ENCODE results near the gene BCL2L1. TPM values are rescaled to one million over a fixed set of nuclear protein-coding genes. Genes with fewer than 3 reads are reported as not detected.

The BCL2L1 gene
- total and polyA plus RNA-seq, 9 donors = 21.7 to 65.1 (median 40.2) TPM

- Histone ChIP-seq H3K4me3 (no peak overlapping the region), H3K27me3 (no peaks in the 10 kb centered on the region), H3K36me3 (no peaks in the 10 kb centered on the region), H3K27ac (no peak overlapping the region), H3K4me1 (ENCODE audit: insufficient read depth) (peaks cover 11% of the 10 kb centered on the region), H3K9me3 (no peaks in the 10 kb centered on the region)
- 78 to 81% (median 80%) methylated on average over 2 of the region's 2 CpGs for WGBS, 3 donors
- DNase-seq = no peak
- TF ChIP-seq EP300 (IDR thresholded peaks at IDR 0.05) = no peak
- TF ChIP-seq CTCF (IDR thresholded peaks at IDR 0.05) = no peak
- intact Hi-C loops (cut with DNase I) = loop anchor here in 1 of 4 donors (2.0 kb wide), 1 partner anchor 59 kb away; the partner anchor contains the start of gene BCL2L1
Observed at GRCh38 chr20:31663524-31663837, 59.2 kb downstream of the BCL2L1 start.

- no peak for DNase-seq
- Histone ChIP-seq H3K4me3 (no peak overlapping the region), H3K27me3 (no peaks in the 10 kb centered on the region), H3K9me3 (no peaks in the 10 kb centered on the region), H3K36me3 (no peaks in the 10 kb centered on the region), H3K27ac (peak overlapping the region in 1 of 2 donors; percentile 3), H3K4me1 (ENCODE audit: insufficient read depth) (peaks cover 8% of the 10 kb centered on the region)
- intact Hi-C loops (cut with DNase I) = loop anchor here in 2 of 4 donors (1.0 to 2.0 kb wide), 2 partner anchors 60 to 61 kb away; partner anchors contain the start of gene BCL2L1 (in 1 of the 2)
- 60 to 67% (median 67%) methylated on average over 6 of the region's 6 CpGs for WGBS, 3 donors
- no peak for TF ChIP-seq CTCF (IDR thresholded peaks at IDR 0.05)
- no peak for TF ChIP-seq EP300 (IDR thresholded peaks at IDR 0.05)
- no peak for TF ChIP-seq POLR2A (IDR thresholded peaks at IDR 0.05)
Observed at GRCh38 chr20:31662372-31662854, 60.3 kb downstream of the BCL2L1 start.

GRCh38 chr20:31661625-31662371 lies 60.9 kb downstream of the BCL2L1 start:
- WGBS, 3 donors = 5 to 7% (median 6%) methylated on average over 24 to 31 of the region's 31 CpGs
- Histone ChIP-seq H3K9me3 (no peaks in the 10 kb centered on the region), H3K4me1 (ENCODE audit: insufficient read depth) (peaks cover 5% of the 10 kb centered on the region), H3K27me3 (no peaks in the 10 kb centered on the region), H3K27ac (peak overlapping the region in 1 of 2 donors; percentile 3), H3K36me3 (no peaks in the 10 kb centered on the region), H3K4me3 (peak overlapping the region; percentile 33)
- DNase-seq = peak; percentile 81 to 90 (median 87)
- peak; percentile 55 to 83 (median 66) for TF ChIP-seq CTCF (IDR thresholded peaks at IDR 0.05)
- TF ChIP-seq POLR2A (IDR thresholded peaks at IDR 0.05) = no peak
- intact Hi-C loops (cut with DNase I) = loop anchor here (1.0 to 2.0 kb wide), 3 partner anchors 61 to 63 kb away; partner anchors contain the start of gene BCL2L1 (in 2 of the 4)

GRCh38 chr20:31654534-31654933 lies 68.1 kb downstream of the BCL2L1 start:
- Histone ChIP-seq H3K27me3 (no peaks in the 10 kb centered on the region), H3K4me3 (no peak overlapping the region), H3K36me3 (no peaks in the 10 kb centered on the region), H3K27ac (no peak overlapping the region), H3K9me3 (no peaks in the 10 kb centered on the region), H3K4me1 (ENCODE audit: insufficient read depth) (no peaks in the 10 kb centered on the region)
- TF ChIP-seq POLR2A (IDR thresholded peaks at IDR 0.05) = no peak
- TF ChIP-seq CTCF (IDR thresholded peaks at IDR 0.05) = no peak
- TF ChIP-seq EP300 (IDR thresholded peaks at IDR 0.05) = no peak
- intact Hi-C loops (cut with DNase I) = no loop called here
- no peak for DNase-seq
- WGBS, 3 donors = 41 to 54% (median 51%) methylated on average over 5 of the region's 5 CpGs

Measured in ovary (tissue), 9 donors.